ENCODE measurements around the gene POM121C.
A peak's percentile ranks its signal among the peaks of the same experiment; 100 is the strongest.
"Not testable (repeated sequence)": the region's sequence is repeated elsewhere in the genome, so short reads cannot be mapped to it uniquely, and the experiment has no call there.

Gene POM121C

GRCh38 chr7:75485979-75486643 lies at the start of gene POM121C:
Gene POM121C (minus strand): TSS chr7:75486299. CDS start chr7:75441496, 44,803 bp downstream.
- DNase-seq (ENCODE audit: low spot score), result peak; percentile 91

- DNase-seq (ENCODE audit: low spot score), result peak; percentile 47
Observed at GRCh38 chr7:75534727-75535307, 48.7 kb upstream of the POM121C start.

DNA sequence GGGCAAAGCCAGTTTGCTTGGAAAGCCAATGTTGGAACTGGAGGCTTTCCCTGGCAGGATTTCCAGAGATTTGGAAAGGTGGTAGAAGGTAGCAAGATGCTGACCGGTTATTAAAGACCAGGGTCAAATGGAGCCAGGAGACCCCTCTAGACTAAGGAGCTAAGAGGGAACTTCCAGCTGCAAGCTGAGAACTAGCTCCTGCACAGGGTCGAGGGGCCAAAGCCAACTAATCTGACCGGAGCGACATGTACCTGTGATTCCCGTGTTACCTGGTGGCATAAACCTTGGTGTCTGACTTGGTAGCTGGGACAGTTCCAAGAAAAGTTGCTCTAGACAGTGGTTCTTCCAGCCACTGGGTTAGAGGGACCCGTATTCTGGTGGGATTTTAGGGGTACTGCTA lies 47.8 kb upstream of the POM121C start:
- no peak for DNase-seq (ENCODE audit: low spot score)

- DNase-seq (ENCODE audit: low spot score), result no peak
Observed at GRCh38 chr7:75532639-75533038, 46.5 kb upstream of the POM121C start.

GRCh38 chr7:75531359-75531821 lies 45.3 kb upstream of the POM121C start:
- no peak for DNase-seq (ENCODE audit: low spot score)

DNA sequence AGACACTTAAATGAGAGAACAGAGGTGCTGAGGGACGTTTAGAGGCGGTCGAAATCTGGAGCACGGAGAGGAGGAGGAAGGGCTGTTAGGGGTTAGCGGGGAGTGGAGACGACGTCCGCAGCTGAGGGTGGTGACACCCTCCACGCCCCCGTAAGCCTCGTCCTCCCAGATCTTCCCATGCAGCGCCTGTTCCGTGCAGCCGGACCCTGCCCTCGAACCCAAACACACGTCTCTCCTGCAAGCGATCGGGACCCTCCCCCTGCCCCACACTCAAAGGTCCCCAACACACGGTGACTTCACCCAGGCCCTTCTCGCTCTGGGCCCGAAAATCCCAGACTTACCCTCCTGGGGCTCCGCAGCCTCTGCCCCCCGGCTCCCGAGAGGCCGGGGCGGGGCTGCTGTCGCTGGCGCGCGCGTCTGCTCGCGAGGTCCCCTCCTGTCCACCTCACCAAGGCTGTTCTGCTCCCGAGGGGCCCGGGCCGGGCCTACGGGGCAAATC lies 41.2 kb upstream of the POM121C start:
- DNase-seq (ENCODE audit: low spot score), result peak; percentile 40

- not testable (repeated sequence) for DNase-seq (ENCODE audit: low spot score)
Observed at GRCh38 chr7:75521727-75522126, 35.6 kb upstream of the POM121C start.

GRCh38 chr7:75518842-75519241 lies 32.7 kb upstream of the POM121C start:
- DNase-seq (ENCODE audit: low spot score), result not testable (repeated sequence)

- not testable (repeated sequence) for DNase-seq (ENCODE audit: low spot score)
Observed at GRCh38 chr7:75509033-75509432, 22.9 kb upstream of the POM121C start.

DNA sequence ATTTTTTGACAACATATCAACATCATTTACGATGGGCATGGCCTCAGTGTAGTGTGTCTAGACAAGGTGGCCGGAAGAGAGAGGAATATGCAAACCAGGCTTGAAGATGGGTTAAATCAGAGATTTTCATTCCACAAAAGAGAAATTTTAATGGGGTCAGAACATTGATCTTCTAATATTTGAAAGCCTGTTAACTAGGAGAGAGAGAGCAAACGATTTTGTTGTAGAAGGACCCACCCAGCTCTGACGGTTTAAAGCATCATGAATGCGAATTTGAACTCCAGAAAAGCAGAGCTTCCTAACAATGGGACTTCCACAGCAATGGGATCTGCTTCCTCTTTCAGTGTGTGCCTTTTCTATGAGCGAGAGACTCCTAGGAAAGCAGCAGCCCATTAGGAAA lies 5.9 kb upstream of the POM121C start, which contains the start of gene SPDYE5:
SPDYE5 (plus strand) TSS at position 301 of the 400 bp plus-strand sequence. CDS start 1,728 bp downstream, outside the sequence.
- not testable (repeated sequence) for DNase-seq (ENCODE audit: low spot score)

GRCh38 chr7:75485355-75485978 lies 632 bp downstream of the POM121C start:
- peak; percentile 34 for DNase-seq (ENCODE audit: low spot score)

DNA sequence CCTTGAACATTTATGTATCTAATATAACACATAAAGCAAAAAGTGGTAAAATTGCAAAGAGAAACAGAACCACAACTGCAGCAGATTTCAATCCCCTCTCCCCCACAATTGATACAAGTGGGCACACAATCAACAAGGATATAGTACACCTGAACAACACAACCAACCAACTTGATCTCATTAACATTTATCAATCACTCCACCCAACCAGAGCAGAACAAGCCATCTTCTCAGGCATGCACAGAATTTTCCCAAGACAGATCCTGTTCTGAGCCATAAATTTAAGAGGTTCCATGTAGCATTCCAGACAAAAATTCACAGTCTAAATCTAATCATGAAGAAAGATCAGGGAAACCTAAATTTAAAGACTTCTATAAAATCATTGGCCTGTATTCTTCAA lies 5.8 kb downstream of the POM121C start:
- DNase-seq (ENCODE audit: low spot score), result not testable (repeated sequence)

DNA sequence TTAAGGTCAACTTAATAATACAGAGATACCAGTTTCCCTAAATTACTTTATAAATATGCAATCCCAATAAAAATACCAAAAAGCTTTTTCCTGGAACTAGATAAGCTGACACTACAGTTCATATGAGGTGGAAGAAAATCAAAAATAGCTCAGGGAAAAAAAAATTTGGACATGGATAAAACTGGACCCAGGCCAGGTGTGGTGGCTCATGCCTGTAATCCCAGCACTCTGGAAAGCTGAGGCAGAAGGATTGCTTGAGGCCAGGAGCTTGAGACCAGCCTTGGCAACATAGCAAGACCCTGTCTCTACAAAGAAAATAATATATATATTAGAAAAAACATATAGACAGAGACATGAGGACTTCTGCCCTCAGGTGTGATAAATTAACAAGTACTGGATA lies 8.6 kb downstream of the POM121C start:
- not testable (repeated sequence) for DNase-seq (ENCODE audit: low spot score)

- DNase-seq (ENCODE audit: low spot score), result not testable (repeated sequence)
Observed at GRCh38 chr7:75470166-75470565, 15.9 kb downstream of the POM121C start.

DNA sequence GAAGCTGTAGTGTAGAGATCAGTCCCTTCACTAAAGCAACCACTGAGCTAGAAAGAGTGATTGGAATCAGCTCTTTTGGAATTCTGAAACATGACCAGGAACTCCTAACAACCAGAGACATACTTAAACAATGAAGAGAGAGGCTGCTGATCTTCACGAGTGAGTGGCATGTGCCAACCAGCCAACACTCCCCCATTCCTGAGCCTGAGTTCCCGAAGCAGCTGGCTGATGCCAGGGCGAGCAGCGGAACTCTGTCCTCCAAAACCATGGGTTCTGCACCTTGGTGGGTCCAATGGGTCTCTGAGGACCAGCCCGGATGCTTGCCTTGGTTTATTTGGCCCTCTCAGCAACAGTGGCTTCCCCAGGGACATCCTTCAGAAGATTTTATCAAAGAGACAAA lies 25.6 kb downstream of the POM121C start:
- not testable (repeated sequence) for DNase-seq (ENCODE audit: low spot score)

GRCh38 chr7:75458034-75458433 lies 28.1 kb downstream of the POM121C start:
- not testable (repeated sequence) for DNase-seq (ENCODE audit: low spot score)

DNA sequence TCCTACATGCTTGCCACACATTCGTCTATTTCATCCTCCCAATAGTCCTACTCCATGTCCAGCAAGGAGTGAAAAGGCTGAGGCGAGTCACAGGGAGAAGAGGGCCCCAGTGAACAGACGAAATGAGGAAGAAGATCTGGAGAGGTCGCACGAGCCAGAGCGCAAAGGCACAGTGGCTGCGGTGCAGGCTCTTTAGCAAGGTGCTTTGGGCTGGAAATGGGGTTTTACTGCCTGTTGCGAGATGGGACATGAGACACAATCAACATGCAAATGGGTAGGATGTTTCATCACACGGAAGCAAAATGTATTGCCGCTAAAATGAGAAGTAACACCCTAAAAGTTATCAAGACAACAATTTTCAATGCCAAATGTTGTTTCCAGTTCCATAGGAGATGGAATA lies 29.7 kb downstream of the POM121C start:
- DNase-seq (ENCODE audit: low spot score), result not testable (repeated sequence)

GRCh38 chr7:75452494-75452955 lies 33.6 kb downstream of the POM121C start:
- DNase-seq (ENCODE audit: low spot score), result peak; percentile 37

GRCh38 chr7:75449946-75450345 lies 36.2 kb downstream of the POM121C start:
- DNase-seq (ENCODE audit: low spot score), result not testable (repeated sequence)

GRCh38 chr7:75442465-75443111 lies 43.5 kb downstream of the POM121C start:
- peak; percentile 55 for DNase-seq (ENCODE audit: low spot score)

DNA sequence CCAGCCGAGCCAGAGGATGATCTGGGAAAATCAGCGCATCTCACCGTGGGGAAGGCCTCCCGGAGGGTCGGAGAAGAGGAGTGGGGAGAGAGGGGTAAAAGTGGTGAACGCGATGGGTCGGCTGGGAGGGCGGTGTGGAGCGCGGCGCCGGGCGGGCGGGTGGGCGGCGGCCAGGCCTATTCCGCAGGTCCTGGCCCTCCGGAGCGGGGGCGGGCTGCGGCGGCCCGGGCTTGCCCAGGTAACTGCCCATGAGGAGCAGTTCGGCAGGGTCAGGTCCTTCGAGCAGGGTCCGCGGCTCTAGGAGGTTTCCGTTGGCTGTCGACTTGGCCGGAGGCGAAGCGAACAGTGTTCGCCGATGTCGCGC lies 44.0 kb downstream of the POM121C start:
- DNase-seq (ENCODE audit: low spot score), result not testable (repeated sequence)

DNA sequence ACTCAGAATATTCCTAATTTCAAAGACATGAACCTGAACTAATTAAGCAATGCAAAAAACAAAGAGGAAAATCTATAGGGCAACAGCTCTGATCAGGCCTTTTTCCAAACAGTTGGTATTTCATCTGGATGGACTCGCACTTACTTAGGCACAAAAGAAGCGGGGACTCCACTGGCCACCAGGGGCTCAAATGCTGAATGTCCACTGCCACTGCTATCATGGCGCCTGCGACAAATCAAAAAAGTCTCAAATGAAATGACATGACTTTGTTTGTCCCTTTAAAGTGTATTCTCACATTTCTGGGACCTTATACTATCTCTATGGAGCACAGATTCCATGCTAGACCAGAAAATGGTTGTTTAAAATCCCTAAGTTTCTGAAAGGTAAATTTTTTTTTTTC lies 47.1 kb downstream of the POM121C start:
- DNase-seq (ENCODE audit: low spot score), result not testable (repeated sequence)
